Loucy (cell line): Measurements from ENCODE around the gene COL5A1.

Source experiments
- CTCF ChIP-seq: fragments of 200-600 bp; sonication (generic); conservative IDR thresholded peaks from 2 replicates; pipeline ENCODE4 v1.5.1; 2014; ENCODE audit warnings: mild to moderate bottlenecking, antibody characterized with exemption, low read length
- EZH2phosphoT487 ChIP-seq: fragments of 200-600 bp; IDR thresholded peaks from 2 replicates; pipeline ENCODE4 v1.6.1; 2018; ENCODE audit warnings: antibody characterized with exemption, mild to moderate bottlenecking, moderate library complexity, borderline replicate concordance

GRCh38 chr9:134620751-134621557 is 20.6 kb upstream of the COL5A1 start:
- TF ChIP-seq CTCF (no peak), EZH2phosphoT487 (no peak)
